Measurements from ENCODE around the gene SLC37A3.
"Not testable (repeated sequence)": the region's sequence is repeated elsewhere in the genome, so short reads cannot be mapped to it uniquely, and the experiment has no call there.

DNA sequence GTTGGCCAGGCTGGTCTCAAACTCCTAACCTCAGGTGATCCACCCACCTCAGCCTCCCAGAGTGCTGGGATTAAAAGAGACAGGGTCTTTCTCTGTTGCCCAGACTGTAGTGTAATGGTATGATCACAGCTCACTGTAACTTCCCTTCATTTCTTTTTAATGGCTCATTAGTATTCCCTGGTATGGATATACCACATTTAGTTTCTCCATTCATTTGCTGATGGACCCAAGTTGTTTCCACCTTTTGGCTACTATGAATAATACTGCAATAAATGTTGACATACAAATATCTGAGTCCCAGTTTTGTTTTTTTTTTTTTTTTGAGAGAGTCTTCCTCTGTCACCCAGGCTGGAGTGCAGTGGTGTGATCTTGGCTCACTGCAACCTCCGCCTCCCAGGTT, 59.4 kb downstream of the SLC37A3 start:
- TF ChIP-seq, protein P1, sequence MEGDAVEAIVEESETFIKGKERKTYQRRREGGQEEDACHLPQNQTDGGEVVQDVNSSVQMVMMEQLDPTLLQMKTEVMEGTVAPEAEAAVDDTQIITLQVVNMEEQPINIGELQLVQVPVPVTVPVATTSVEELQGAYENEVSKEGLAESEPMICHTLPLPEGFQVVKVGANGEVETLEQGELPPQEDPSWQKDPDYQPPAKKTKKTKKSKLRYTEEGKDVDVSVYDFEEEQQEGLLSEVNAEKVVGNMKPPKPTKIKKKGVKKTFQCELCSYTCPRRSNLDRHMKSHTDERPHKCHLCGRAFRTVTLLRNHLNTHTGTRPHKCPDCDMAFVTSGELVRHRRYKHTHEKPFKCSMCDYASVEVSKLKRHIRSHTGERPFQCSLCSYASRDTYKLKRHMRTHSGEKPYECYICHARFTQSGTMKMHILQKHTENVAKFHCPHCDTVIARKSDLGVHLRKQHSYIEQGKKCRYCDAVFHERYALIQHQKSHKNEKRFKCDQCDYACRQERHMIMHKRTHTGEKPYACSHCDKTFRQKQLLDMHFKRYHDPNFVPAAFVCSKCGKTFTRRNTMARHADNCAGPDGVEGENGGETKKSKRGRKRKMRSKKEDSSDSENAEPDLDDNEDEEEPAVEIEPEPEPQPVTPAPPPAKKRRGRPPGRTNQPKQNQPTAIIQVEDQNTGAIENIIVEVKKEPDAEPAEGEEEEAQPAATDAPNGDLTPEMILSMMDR (IDR thresholded peaks at IDR 0.05): not testable (repeated sequence)
- not testable (repeated sequence) for TF ChIP-seq POLR2A (IDR thresholded peaks at IDR 0.05)
